Bronchus fibroblast of lung (primary cell): ENCODE data around the gene C2CD4B. TPM values are rescaled to one million over a fixed set of nuclear protein-coding genes. Genes with fewer than 3 reads are reported as not detected.

Experiments used
- total RNA-seq: library from RNA; depleted of rRNA; stranded (reverse); fragments of >200 nt; gene quantifications from 2 replicates; pipeline ENCODE4 v1.2.3, GENCODE V29; 2015

Gene C2CD4B, protein sequence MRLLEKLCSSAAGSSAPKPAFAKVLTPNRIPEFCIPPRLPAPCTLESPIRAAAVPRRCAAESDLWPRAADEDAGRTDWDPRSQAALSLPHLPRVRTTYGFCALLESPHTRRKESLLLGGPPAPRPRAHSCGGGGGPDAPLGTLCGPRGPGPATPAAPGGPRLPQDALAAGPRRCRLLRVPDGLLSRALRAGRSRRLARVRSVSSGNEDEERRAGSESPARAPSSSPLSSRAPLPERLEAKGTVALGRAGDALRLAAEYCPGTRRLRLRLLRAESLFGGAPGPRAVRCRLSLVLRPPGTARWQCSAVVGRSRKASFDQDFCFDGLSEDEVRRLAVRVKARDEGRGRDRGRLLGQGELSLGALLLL
- not detected in 2 replicates for total RNA-seq

DNA sequence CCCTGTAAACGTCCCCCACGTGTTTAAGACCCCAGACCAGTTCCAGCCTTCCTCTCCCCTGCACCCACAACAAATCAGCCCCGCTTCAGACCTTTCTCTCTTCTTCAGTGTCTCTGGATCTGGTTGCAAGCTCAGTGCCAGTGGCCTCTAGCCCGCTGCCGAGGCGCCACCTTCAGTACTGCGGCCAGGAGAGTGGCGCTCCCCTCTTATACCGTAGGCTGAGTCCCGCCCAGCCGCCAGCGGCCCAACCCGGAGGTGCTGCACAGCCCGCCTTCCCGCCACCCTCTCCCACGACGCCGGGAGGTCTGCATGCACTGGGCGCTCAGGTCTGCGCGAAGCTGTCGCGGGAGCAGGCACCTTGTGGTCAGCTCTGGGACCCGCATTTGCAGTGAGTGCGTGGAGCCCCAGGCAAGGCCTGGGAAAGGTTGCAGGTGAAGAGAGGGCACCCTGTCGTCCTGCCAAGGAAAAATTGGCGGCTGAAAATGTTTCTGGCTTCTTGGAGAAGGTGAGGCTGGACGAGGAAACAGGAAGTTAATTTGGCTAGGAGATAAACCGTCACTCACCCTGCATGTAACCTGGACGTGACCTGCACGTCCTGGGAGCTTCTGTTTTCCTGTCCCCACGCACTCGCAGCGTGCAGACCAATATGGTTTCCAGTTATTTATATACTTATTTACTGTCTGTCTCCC, at the start of gene C2CD4B:
Gene C2CD4B, minus strand, starts transcription at position 182 of the 689 bp plus-strand sequence. CDS start 301 bp downstream, outside the sequence.

Other genes starting within 250 kb of the C2CD4B start
- gene VPS13C, start 104.8 kb downstream of the C2CD4B start, total RNA-seq, result 10.7 and 12.1 TPM in 2 replicates
- not detected in 2 replicates for gene C2CD4A, start 98.3 kb downstream of the C2CD4B start, total RNA-seq
- 7.7 and 8.1 TPM in 2 replicates for gene TLN2, start 225.3 kb upstream of the C2CD4B start, total RNA-seq